GM12875 (cell line): ENCODE data around the gene PCIF1.

Experiments used
- H3K4me3 ChIP-seq: one replicate; pipeline ENCODE4 v1.5.1; 2011; ENCODE audit warnings: low read depth, low read length, control low read depth
- TF ChIP-seq, protein P1 (sequence below): IDR thresholded peaks from 2 replicates; pipeline ENCODE4 v1.5.1; 2011; ENCODE audit warnings: low read depth, mild to moderate bottlenecking, control low read depth, inconsistent platforms, low read length, moderate library complexity, borderline replicate concordance; ENCODE audit not compliant: insufficient read depth

PCIF1 gene

GRCh38 chr20:45943613-45944012, 9.1 kb downstream of the PCIF1 start:
- TF ChIP-seq, protein P1, sequence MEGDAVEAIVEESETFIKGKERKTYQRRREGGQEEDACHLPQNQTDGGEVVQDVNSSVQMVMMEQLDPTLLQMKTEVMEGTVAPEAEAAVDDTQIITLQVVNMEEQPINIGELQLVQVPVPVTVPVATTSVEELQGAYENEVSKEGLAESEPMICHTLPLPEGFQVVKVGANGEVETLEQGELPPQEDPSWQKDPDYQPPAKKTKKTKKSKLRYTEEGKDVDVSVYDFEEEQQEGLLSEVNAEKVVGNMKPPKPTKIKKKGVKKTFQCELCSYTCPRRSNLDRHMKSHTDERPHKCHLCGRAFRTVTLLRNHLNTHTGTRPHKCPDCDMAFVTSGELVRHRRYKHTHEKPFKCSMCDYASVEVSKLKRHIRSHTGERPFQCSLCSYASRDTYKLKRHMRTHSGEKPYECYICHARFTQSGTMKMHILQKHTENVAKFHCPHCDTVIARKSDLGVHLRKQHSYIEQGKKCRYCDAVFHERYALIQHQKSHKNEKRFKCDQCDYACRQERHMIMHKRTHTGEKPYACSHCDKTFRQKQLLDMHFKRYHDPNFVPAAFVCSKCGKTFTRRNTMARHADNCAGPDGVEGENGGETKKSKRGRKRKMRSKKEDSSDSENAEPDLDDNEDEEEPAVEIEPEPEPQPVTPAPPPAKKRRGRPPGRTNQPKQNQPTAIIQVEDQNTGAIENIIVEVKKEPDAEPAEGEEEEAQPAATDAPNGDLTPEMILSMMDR, result no peak
- H3K4me3 ChIP-seq, result no peak overlapping the region

- TF ChIP-seq, protein P1, result no peak
- H3K4me3 ChIP-seq, result no peak overlapping the region
Observed at GRCh38 chr20:45944151-45944964, 9.9 kb downstream of the PCIF1 start.

- no peak overlapping the region for H3K4me3 ChIP-seq
- TF ChIP-seq, protein P1, result no peak
Observed at GRCh38 chr20:45944965-45945677, 10.6 kb downstream of the PCIF1 start.

GRCh38 chr20:45945678-45946148, 11.2 kb downstream of the PCIF1 start:
- no peak overlapping the region for H3K4me3 ChIP-seq
- TF ChIP-seq, protein P1, result no peak

DNA sequence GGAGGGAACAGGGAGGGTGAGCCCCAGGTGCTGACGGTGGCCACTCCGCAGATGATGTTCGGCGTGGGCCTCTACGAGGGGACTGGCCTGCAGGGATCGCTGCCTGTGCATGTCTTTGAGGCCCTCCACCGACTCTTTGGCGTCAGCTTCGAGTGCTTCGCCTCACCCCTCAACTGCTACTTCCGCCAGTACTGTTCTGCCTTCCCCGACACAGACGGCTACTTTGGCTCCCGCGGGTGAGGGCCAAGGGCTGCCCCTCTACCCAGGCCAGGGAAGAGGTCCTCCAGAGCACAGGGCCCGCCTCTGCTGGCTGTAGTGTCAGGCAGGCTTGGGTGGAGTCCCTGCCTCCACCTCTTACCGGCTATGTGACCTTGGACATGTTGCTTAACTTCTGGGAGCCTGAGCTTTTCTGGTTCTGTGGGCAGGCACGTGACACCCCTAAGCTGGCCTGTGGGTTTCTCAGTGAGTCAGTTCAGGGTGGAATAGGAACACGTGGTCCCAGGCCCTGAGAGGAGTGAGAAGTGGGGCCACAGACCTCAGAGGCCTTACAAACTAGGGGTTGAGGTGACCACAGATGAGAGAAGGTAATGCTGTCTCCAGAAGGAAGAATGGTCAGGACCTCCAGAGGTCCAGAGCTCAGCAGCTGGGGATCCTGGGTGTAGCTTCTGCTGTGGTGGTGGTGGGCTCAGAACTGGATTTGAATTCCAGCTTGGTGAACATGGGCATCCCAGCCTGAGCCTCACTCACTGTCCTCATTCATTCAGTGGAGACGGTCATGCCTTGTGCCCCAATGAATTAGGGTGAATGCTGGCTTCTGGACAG, 11.9 kb downstream of the PCIF1 start:
- TF ChIP-seq, protein P1, result no peak
- H3K4me3 ChIP-seq, result no peak overlapping the region

- TF ChIP-seq, protein P1, result no peak
- no peak overlapping the region for H3K4me3 ChIP-seq
Observed at GRCh38 chr20:45947110-45947866, 12.8 kb downstream of the PCIF1 start.
